Neural cell (in vitro differentiated cells): Measurements from ENCODE around the gene PRR15L. TPM values are rescaled to one million over a fixed set of nuclear protein-coding genes. Genes with fewer than 3 reads are reported as not detected.

ENCODE experiments used
- H2AFZ ChIP-seq: fragments of 200-600, 300-800 bp; sonication (generic), shearing (Covaris generic); 2 replicates; pipeline ENCODE4 v1.6.0; 2014; ENCODE audit warnings: low read depth, mild to moderate bottlenecking, antibody characterized with exemption, low read length, moderate library complexity
- H3F3A ChIP-seq: fragments of 200-600 bp; shearing (Covaris generic); 2 replicates; pipeline ENCODE4 v1.6.1; 2016; ENCODE audit warnings: mild to moderate bottlenecking, moderate library complexity, mixed read lengths, antibody characterized with exemption, low read length; ENCODE audit not compliant: insufficient read depth, poor library complexity, severe bottlenecking
- H3K27ac ChIP-seq: fragments of 200-600, 300-800 bp; sonication (generic), shearing (Covaris generic); 2 replicates; pipeline ENCODE4 v1.5.1; 2014; ENCODE audit warnings: mild to moderate bottlenecking, low read length, moderate library complexity
- H3K27me3 ChIP-seq: fragments of 300-800, 200-600 bp; sonication (generic), shearing (Covaris generic); 2 replicates; pipeline ENCODE4 v1.6.0; 2014; ENCODE audit warnings: mild to moderate bottlenecking, low read depth, low read length, moderate library complexity; ENCODE audit not compliant: insufficient read depth
- H3K36me3 ChIP-seq: fragments of 300-800, 200-600 bp; sonication (generic), shearing (Covaris generic); 2 replicates; pipeline ENCODE4 v1.5.1; 2014; ENCODE audit warnings: mild to moderate bottlenecking, antibody characterized with exemption, low read length, moderate library complexity; ENCODE audit not compliant: insufficient read depth
- H3K4me2 ChIP-seq: fragments of 300-800, 200-600 bp; sonication (generic), shearing (Covaris generic); 2 replicates; pipeline ENCODE4 v1.6.0; 2014; ENCODE audit warnings: mild to moderate bottlenecking, low read length
- H3K4me3 ChIP-seq: fragments of 300-800, 200-600 bp; sonication (generic), shearing (Covaris generic); 2 replicates; pipeline ENCODE4 v1.5.1; 2014; ENCODE audit warnings: mild to moderate bottlenecking, low read length, moderate library complexity
- H3K79me2 ChIP-seq: fragments of 200-600 bp; shearing (Covaris generic); replicated peaks from 2 replicates; pipeline ENCODE4 v1.6.0; 2014; ENCODE audit warnings: mild to moderate bottlenecking, low read length, moderate library complexity; ENCODE audit not compliant: insufficient read depth
- H3K9ac ChIP-seq: fragments of 300-800, 200-600 bp; sonication (generic), shearing (Covaris generic); 2 replicates; pipeline ENCODE4 v1.6.1; 2016; ENCODE audit warnings: mild to moderate bottlenecking, low read length, mixed read lengths
- H3K9me2 ChIP-seq: fragments of 200-600 bp; shearing (Covaris generic); 2 replicates; pipeline ENCODE4 v1.6.1; 2016; ENCODE audit warnings: mild to moderate bottlenecking, low read length, mixed read lengths; ENCODE audit not compliant: insufficient read depth
- H3K9me3 ChIP-seq: fragments of 200-600, 300-800 bp; sonication (generic), shearing (Covaris generic); 2 replicates; pipeline ENCODE4 v1.6.1; 2016; ENCODE audit warnings: mild to moderate bottlenecking, mixed run types, low read length, moderate library complexity, mixed read lengths
- H4K20me1 ChIP-seq: fragments of 200-600 bp; shearing (Covaris generic); 2 replicates; pipeline ENCODE4 v1.6.1; 2016; ENCODE audit warnings: mild to moderate bottlenecking, mixed run types; ENCODE audit not compliant: insufficient read depth
- CTCF ChIP-seq: fragments of 450-650 bp; IDR thresholded peaks from 2 replicates; pipeline ENCODE4 v1.5.1; 2014; ENCODE audit warnings: antibody characterized with exemption, mild to moderate bottlenecking, moderate library complexity; ENCODE audit not compliant: poor library complexity, severe bottlenecking
- EP300 ChIP-seq: fragments of 450-650 bp; conservative IDR thresholded peaks from 2 replicates; pipeline ENCODE4 v1.6.1; 2014; ENCODE audit warnings: antibody characterized with exemption, mild to moderate bottlenecking, moderate library complexity; ENCODE audit not compliant: poor library complexity, severe bottlenecking
- EZH2 ChIP-seq: fragments of 200-600, 300-800 bp; shearing (Covaris generic), sonication (generic); IDR thresholded peaks from 2 replicates; pipeline ENCODE4 v1.6.1; 2014; ENCODE audit warnings: antibody characterized with exemption, low read length, borderline replicate concordance, mild to moderate bottlenecking; ENCODE audit not compliant: insufficient read depth, poor library complexity, severe bottlenecking
- MXI1 ChIP-seq: fragments of 450-650 bp; conservative IDR thresholded peaks from 2 replicates; pipeline ENCODE4 v1.6.1; 2014; ENCODE audit warnings: antibody characterized with exemption, mild to moderate bottlenecking; ENCODE audit not compliant: poor library complexity, severe bottlenecking
- POLR2AphosphoS5 ChIP-seq: IDR thresholded peaks from 2 replicates; pipeline ENCODE4 v1.6.1; 2012
- RAD21 ChIP-seq: fragments of 450-650 bp; conservative IDR thresholded peaks from 2 replicates; pipeline ENCODE4 v1.6.1; 2014; ENCODE audit warnings: antibody characterized with exemption, mild to moderate bottlenecking, moderate library complexity
- REST ChIP-seq: IDR thresholded peaks from 2 replicates; pipeline ENCODE4 v1.6.1; 2012; ENCODE audit warnings: borderline replicate concordance
- SMC3 ChIP-seq: fragments of 450-650 bp; conservative IDR thresholded peaks from 2 replicates; pipeline ENCODE4 v1.6.1; 2014; ENCODE audit warnings: antibody characterized with exemption, mild to moderate bottlenecking, moderate library complexity; ENCODE audit not compliant: poor library complexity
- TAF1 ChIP-seq: IDR thresholded peaks from 2 replicates; pipeline ENCODE4 v1.6.1; 2012; ENCODE audit warnings: low read depth
- polyA plus RNA-seq: library from polyadenylated mRNA; depleted of rRNA; stranded (reverse); fragments of >200 nt; gene quantifications from 2 replicates; pipeline ENCODE4 v1.2.3, GENCODE V29; 2014

Gene PRR15L
- polyA plus RNA-seq, 1 donor from 2014 or later, result not detected

GRCh38 chr17:47915776-47916398, 41.8 kb downstream of the PRR15L start:
- no peaks in the 10 kb centered on the region for H3F3A ChIP-seq
- no peak overlapping the region for H3K4me3 ChIP-seq
- H3K79me2 ChIP-seq, result no peaks in the 10 kb centered on the region
- no peaks in the 10 kb centered on the region for H3K9me3 ChIP-seq
- TF ChIP-seq POLR2AphosphoS5 (no peak), SMC3 (no peak), EZH2 (no peak), REST (no peak), RAD21 (no peak), CTCF (no peak)
- no peaks in the 10 kb centered on the region for H3K36me3 ChIP-seq
- no peaks in the 10 kb centered on the region for H3K9me2 ChIP-seq
- no peaks in the 10 kb centered on the region for H4K20me1 ChIP-seq
- H3K27me3 ChIP-seq, result no peaks in the 10 kb centered on the region
- H3K9ac ChIP-seq, result no peak overlapping the region
- H3K4me2 ChIP-seq, result no peak overlapping the region
- H3K27ac ChIP-seq, result no peak overlapping the region
- no peak overlapping the region for H2AFZ ChIP-seq

GRCh38 chr17:47914306-47914948, 43.3 kb downstream of the PRR15L start:
- H3K79me2 ChIP-seq, result peaks cover 4% of the 10 kb centered on the region
- H2AFZ ChIP-seq, result no peak overlapping the region
- H3K27me3 ChIP-seq, result no peaks in the 10 kb centered on the region
- no peak overlapping the region for H3K27ac ChIP-seq
- no peaks in the 10 kb centered on the region for H3K9me3 ChIP-seq
- no peaks in the 10 kb centered on the region for H3K9me2 ChIP-seq
- H3K9ac ChIP-seq, result no peak overlapping the region
- no peak overlapping the region for H3K4me3 ChIP-seq
- H3K4me2 ChIP-seq, result no peak overlapping the region
- H3F3A ChIP-seq, result no peaks in the 10 kb centered on the region
- H4K20me1 ChIP-seq, result no peaks in the 10 kb centered on the region
- no peaks in the 10 kb centered on the region for H3K36me3 ChIP-seq
- no peak for TF ChIP-seq RAD21
- TF ChIP-seq EZH2, result no peak
- TF ChIP-seq MXI1, result no peak
- no peak for TF ChIP-seq REST
- TF ChIP-seq EP300, result no peak
- TF ChIP-seq CTCF, result no peak
- no peak for TF ChIP-seq POLR2AphosphoS5
- no peak for TF ChIP-seq SMC3
- no peak for TF ChIP-seq TAF1
